ENCODE results near the gene WEE2. TPM values are rescaled to one million over a fixed set of nuclear protein-coding genes. Genes with fewer than 3 reads are reported as not detected.

WEE2 gene
- total RNA-seq, 1 donor: not detected

DNA sequence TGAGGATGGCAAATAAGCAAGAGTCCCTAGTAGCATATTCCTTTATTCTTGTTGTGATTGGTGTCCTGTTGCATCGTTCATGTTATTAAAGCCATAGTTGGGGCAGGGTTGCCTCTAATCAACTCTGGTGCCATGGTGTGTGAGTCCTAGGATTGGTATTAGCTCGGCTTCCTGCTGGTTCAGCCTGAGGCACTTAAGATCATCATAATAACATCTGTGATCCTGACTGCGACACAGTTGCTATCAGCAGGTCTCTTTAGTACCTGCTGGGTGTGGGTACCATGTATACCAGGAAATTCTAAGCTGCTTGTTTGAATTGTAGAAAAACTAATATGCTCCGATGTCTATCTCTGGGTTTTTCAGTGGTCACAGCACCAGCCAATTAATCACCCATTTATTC lies 1.6 kb downstream of the WEE2 start:
- DNase-seq (ENCODE audit: low read depth): no peak
- TF ChIP-seq, protein P1, sequence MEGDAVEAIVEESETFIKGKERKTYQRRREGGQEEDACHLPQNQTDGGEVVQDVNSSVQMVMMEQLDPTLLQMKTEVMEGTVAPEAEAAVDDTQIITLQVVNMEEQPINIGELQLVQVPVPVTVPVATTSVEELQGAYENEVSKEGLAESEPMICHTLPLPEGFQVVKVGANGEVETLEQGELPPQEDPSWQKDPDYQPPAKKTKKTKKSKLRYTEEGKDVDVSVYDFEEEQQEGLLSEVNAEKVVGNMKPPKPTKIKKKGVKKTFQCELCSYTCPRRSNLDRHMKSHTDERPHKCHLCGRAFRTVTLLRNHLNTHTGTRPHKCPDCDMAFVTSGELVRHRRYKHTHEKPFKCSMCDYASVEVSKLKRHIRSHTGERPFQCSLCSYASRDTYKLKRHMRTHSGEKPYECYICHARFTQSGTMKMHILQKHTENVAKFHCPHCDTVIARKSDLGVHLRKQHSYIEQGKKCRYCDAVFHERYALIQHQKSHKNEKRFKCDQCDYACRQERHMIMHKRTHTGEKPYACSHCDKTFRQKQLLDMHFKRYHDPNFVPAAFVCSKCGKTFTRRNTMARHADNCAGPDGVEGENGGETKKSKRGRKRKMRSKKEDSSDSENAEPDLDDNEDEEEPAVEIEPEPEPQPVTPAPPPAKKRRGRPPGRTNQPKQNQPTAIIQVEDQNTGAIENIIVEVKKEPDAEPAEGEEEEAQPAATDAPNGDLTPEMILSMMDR (IDR thresholded peaks at IDR 0.05; ENCODE audit: insufficient read depth, low read depth, low read length): no peak
- no peak overlapping the region for H3K4me3 ChIP-seq (ENCODE audit: low read depth, low read length)

DNA sequence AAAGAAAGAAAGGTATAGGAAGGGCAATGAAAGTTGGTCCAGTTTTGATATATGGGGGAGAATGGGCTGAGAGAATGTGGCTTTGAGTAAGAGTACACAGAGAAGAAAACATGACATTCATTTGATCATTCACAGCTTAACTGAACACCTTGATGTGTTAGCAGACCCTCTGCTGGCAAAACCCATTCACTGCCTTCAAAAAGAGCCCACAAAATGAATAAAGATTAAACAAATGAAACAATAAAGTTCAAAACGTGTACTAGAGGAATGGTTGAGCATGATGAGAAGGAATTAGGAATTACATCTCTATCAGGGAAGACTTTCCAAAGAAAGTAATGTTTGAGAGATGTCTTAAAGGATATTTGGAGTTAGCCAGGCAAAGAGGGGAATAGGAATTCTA lies 2.1 kb downstream of the WEE2 start:
- H3K4me3 ChIP-seq (ENCODE audit: low read depth, low read length): no peak overlapping the region
- DNase-seq (ENCODE audit: low read depth): no peak
- TF ChIP-seq, protein P1 (IDR thresholded peaks at IDR 0.05; ENCODE audit: insufficient read depth, low read depth, low read length): no peak

DNA sequence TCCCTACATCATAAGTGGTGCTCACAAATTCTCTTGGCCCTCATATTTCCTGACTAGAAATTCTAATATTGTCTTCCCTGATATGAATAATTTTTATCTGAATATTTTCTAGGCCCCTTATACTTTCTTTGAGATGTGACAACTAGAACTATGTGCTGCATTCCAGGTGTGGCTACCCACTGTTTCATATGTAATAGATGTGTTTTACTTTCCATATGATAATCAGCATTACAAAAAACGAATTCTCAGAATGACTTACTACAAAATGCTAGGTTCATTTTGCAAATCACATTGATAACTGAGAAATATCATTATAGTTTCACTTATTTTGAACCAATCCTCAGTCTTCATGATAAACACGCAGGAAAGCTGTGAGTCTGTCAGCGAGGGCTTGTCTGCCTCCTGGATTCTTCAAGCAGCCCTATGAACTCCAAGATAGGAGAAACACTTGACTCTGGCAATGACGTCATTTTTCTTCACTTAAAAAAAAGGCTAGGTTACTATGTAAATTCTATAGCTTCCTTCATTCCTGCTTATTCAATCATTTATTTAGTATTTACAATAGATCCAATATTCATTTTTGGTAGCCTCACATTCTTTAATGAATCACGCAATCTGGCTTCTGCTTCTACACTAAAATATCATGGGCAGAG lies 4.6 kb downstream of the WEE2 start:
- DNase-seq (ENCODE audit: low read depth): no peak
- TF ChIP-seq, protein P1 (IDR thresholded peaks at IDR 0.05; ENCODE audit: insufficient read depth, low read depth, low read length): no peak

DNA sequence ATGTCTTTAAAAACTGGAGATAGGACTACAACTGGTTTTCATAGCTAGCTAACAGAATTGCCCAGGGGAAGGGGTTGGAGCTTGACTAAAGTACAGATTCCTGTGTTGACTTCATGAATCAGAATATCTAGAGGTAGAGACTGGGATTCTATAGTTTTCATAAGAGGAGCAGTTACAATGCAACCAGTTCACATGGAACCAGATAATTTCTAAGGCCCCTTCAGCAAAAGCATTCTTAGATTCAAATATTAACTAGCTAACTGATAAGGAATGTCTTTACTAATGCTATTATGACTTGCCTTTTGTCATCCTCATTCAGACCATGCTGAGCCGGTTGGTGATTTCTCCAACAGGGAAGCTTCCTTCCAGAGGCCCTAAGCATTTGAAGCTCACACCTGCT lies 5.7 kb downstream of the WEE2 start:
- TF ChIP-seq, protein P1 (IDR thresholded peaks at IDR 0.05; ENCODE audit: insufficient read depth, low read depth, low read length): no peak
- no peak for DNase-seq (ENCODE audit: low read depth)
- H3K4me3 ChIP-seq (ENCODE audit: low read depth, low read length): no peak overlapping the region

More for the DNA sequence above, 4.6 kb downstream of the WEE2 start:
- no peak overlapping the region for H3K4me3 ChIP-seq (ENCODE audit: low read depth, low read length)

DNA sequence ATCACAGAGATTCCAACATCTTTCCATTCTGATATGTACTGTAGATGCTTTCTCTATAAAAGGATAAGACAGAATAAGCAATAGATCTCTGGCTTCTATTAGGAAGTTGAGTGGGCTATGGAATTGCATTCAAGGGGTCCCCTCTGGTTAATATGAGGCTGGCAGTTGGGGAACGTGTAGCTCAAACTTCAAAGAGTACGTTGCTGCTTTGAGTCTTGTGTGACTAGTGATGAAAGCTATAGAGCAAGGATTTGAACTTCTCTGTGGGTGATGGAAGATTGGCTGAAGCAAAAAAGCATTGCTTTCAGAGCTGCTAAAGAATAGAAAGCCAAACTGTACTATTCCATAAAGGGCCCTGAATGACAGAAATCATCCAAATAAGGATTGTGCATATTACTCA lies 6.4 kb downstream of the WEE2 start:
- no peak for DNase-seq (ENCODE audit: low read depth)
- H3K4me3 ChIP-seq (ENCODE audit: low read depth, low read length): no peak overlapping the region
- TF ChIP-seq, protein P1 (IDR thresholded peaks at IDR 0.05; ENCODE audit: insufficient read depth, low read depth, low read length): no peak

DNA sequence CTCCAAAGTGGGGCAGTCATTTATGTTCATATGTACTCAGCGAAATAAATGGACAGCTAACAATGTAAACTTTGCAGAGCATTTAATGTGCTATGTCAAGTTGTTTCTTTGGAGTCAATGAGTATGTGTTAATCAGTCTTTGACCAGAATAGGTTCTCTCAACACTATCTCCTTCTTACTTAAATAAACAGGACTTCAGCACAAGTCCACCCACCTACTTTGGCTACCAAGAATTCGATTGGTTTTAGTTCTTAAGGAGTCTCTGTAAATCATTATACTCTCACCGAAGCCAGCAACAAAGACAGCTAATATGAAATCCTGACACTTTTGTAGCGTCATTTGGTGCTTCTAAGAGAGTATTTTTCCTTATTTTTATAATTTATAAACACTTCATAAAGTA lies 6.9 kb downstream of the WEE2 start:
- TF ChIP-seq, protein P1 (IDR thresholded peaks at IDR 0.05; ENCODE audit: insufficient read depth, low read depth, low read length): no peak
- DNase-seq (ENCODE audit: low read depth): no peak

More for the DNA sequence above, 6.9 kb downstream of the WEE2 start:
- no peak overlapping the region for H3K4me3 ChIP-seq (ENCODE audit: low read depth, low read length)

Measured in fibroblast of villous mesenchyme (primary cell).